Stimulated activated CD8-positive, alpha-beta memory T cell treated with anti-CD3 and anti-CD28 coated beads, Interleukin-15, amount 100 ng/mL, for 48 hours (primary cell): ENCODE measurements around the gene SIRPB2.
"Not testable (repeated sequence)": the region's sequence is repeated elsewhere in the genome, so short reads cannot be mapped to it uniquely, and the experiment has no call there.

ENCODE experiments used
- DNase-seq, 2 donors: peaks; one replicate each; pipeline ENCODE4 v3.0.0-alpha.2; 2020; ENCODE audit warnings: low read depth in 2 of 2

The SIRPB2 gene

GRCh38 chr20:1499528-1500420 lies 8.6 kb upstream of the SIRPB2 start:
- DNase-seq, result no peak

GRCh38 chr20:1497371-1497770 lies 6.2 kb upstream of the SIRPB2 start:
- not testable (repeated sequence) for DNase-seq

- DNase-seq, result no peak
These were observed 5.7 kb upstream of the SIRPB2 start for GRCh38 chr20:1496930-1497329.

GRCh38 chr20:1494436-1494835 lies 3.2 kb upstream of the SIRPB2 start:
- no peak for DNase-seq

- no peak for DNase-seq
These were observed 2.3 kb upstream of the SIRPB2 start for GRCh38 chr20:1493536-1493935.

GRCh38 chr20:1491860-1492642 lies 831 bp upstream of the SIRPB2 start:
- no peak for DNase-seq

- no peak for DNase-seq
These were observed 501 bp downstream of the SIRPB2 start for GRCh38 chr20:1490643-1491195.

- no peak for DNase-seq
These were observed 1.3 kb downstream of the SIRPB2 start for GRCh38 chr20:1489764-1490436.

- no peak for DNase-seq
These were observed 1.9 kb downstream of the SIRPB2 start for GRCh38 chr20:1489325-1489724.

- DNase-seq, result no peak
These were observed 4.7 kb downstream of the SIRPB2 start for GRCh38 chr20:1486566-1486965.

GRCh38 chr20:1484438-1485116 lies 6.6 kb downstream of the SIRPB2 start:
- DNase-seq, result no peak

- no peak for DNase-seq
These were observed 11.2 kb downstream of the SIRPB2 start for GRCh38 chr20:1479831-1480595.

GRCh38 chr20:1478566-1478965 lies 12.7 kb downstream of the SIRPB2 start:
- no peak for DNase-seq

GRCh38 chr20:1477896-1478490 lies 13.2 kb downstream of the SIRPB2 start:
- no peak for DNase-seq

GRCh38 chr20:1474817-1475603 lies 16.2 kb downstream of the SIRPB2 start:
- no peak for DNase-seq

- DNase-seq, result no peak
These were observed 16.9 kb downstream of the SIRPB2 start for GRCh38 chr20:1474325-1474724.

- no peak for DNase-seq
These were observed 17.7 kb downstream of the SIRPB2 start for GRCh38 chr20:1473246-1474220.

GRCh38 chr20:1472556-1473245 lies 18.5 kb downstream of the SIRPB2 start:
- no peak for DNase-seq
